SU-DHL-6 (cell line): Measurements from ENCODE around the gene MPZL1.

Experiments
- H2AFZ ChIP-seq: fragments of 200-600 bp; sonication (generic); 2 replicates; pipeline ENCODE4 v1.6.1; 2014; ENCODE audit warnings: low read depth, mild to moderate bottlenecking, moderate library complexity, mixed read lengths, antibody characterized with exemption, low read length; ENCODE audit not compliant: severe bottlenecking
- H3F3A ChIP-seq: fragments of 200-600 bp; shearing (Covaris generic); 2 replicates; pipeline ENCODE4 v1.6.0; 2016; ENCODE audit warnings: antibody characterized with exemption, mild to moderate bottlenecking; ENCODE audit not compliant: insufficient read depth
- H3K27ac ChIP-seq: fragments of 200-600 bp; sonication (generic); 2 replicates; pipeline ENCODE4 v1.5.1; 2016; ENCODE audit warnings: low read depth, mild to moderate bottlenecking, low read length, moderate library complexity, mixed read lengths
- H3K27me3 ChIP-seq: fragments of 200-600 bp; sonication (generic), shearing (Covaris generic); 2 replicates; pipeline ENCODE4 v1.6.0; 2014; ENCODE audit warnings: mild to moderate bottlenecking, low read length
- H3K36me3 ChIP-seq: fragments of 200-600 bp; sonication (generic); 2 replicates; pipeline ENCODE4 v1.6.1; 2014; ENCODE audit warnings: mild to moderate bottlenecking, low read length, mixed read lengths
- H3K4me2 ChIP-seq: fragments of 300-600, 200-600 bp; shearing (Covaris generic), sonication (generic); 2 replicates; pipeline ENCODE4 v1.6.0; 2014; ENCODE audit warnings: low read length, low read depth, mild to moderate bottlenecking; ENCODE audit not compliant: poor library complexity, severe bottlenecking
- H3K4me3 ChIP-seq: fragments of 200-600 bp; sonication (generic); 2 replicates; pipeline ENCODE4 v1.5.1; 2014; ENCODE audit warnings: antibody characterized with exemption, low read length, mild to moderate bottlenecking, mixed read lengths; ENCODE audit not compliant: insufficient read depth, poor library complexity, severe bottlenecking
- H3K79me2 ChIP-seq: fragments of 200-600 bp; sonication (generic); 2 replicates; pipeline ENCODE4 v1.6.1; 2014; ENCODE audit warnings: mild to moderate bottlenecking, low read length, moderate library complexity; ENCODE audit not compliant: insufficient read depth
- H3K9ac ChIP-seq: fragments of 200-600 bp; sonication (generic); 2 replicates; pipeline ENCODE4 v1.7.0; 2014; ENCODE audit warnings: mild to moderate bottlenecking, low read length
- H3K9me2 ChIP-seq: fragments of 200-600 bp; sonication (generic); replicated peaks from 2 replicates; pipeline ENCODE4 v1.6.1; 2014; ENCODE audit warnings: low read length; ENCODE audit not compliant: insufficient read depth
- H3K9me3 ChIP-seq: fragments of 200-600 bp; sonication (generic); 2 replicates; pipeline ENCODE4 v1.6.1; 2014; ENCODE audit warnings: low read length, mixed read lengths; ENCODE audit not compliant: insufficient read depth
- H4K20me1 ChIP-seq: fragments of 200-600 bp; sonication (generic); 2 replicates; pipeline ENCODE4 v1.6.1; 2014; ENCODE audit warnings: low read depth, mild to moderate bottlenecking, antibody characterized with exemption, low read length, moderate library complexity, mixed read lengths
- CTCF ChIP-seq: fragments of 200-600 bp; sonication (generic); IDR thresholded peaks from one replicate; pipeline ENCODE4 v1.5.1; 2017; ENCODE audit warnings: antibody characterized with exemption, mild to moderate bottlenecking, low read length, moderate library complexity; ENCODE audit not compliant: insufficient read depth, poor library complexity, severe bottlenecking
- EZH2phosphoT487 ChIP-seq: fragments of 200-600 bp; sonication (generic), shearing (Covaris generic); conservative IDR thresholded peaks from 2 replicates; pipeline ENCODE4 v1.6.1; 2018; ENCODE audit warnings: mild to moderate bottlenecking, antibody characterized with exemption, low read length, moderate library complexity, mixed read lengths

Gene MPZL1

GRCh38 chr1:167821969-167822685 lies 100.3 kb downstream of the MPZL1 start:
- Histone ChIP-seq H3K27me3 (no peaks in the 10 kb centered on the region), H3K36me3 (no peaks in the 10 kb centered on the region), H3K9ac (no peak overlapping the region), H3K9me2 (no peaks in the 10 kb centered on the region), H3K4me3 (no peak overlapping the region), H3K4me2 (no peak overlapping the region), H3K9me3 (no peaks in the 10 kb centered on the region), H3K27ac (no peak overlapping the region), H4K20me1 (no peaks in the 10 kb centered on the region), H3K79me2 (no peaks in the 10 kb centered on the region), H3F3A (no peaks in the 10 kb centered on the region), H2AFZ (no peak overlapping the region)
- TF ChIP-seq CTCF (no peak), EZH2phosphoT487 (no peak)

DNA sequence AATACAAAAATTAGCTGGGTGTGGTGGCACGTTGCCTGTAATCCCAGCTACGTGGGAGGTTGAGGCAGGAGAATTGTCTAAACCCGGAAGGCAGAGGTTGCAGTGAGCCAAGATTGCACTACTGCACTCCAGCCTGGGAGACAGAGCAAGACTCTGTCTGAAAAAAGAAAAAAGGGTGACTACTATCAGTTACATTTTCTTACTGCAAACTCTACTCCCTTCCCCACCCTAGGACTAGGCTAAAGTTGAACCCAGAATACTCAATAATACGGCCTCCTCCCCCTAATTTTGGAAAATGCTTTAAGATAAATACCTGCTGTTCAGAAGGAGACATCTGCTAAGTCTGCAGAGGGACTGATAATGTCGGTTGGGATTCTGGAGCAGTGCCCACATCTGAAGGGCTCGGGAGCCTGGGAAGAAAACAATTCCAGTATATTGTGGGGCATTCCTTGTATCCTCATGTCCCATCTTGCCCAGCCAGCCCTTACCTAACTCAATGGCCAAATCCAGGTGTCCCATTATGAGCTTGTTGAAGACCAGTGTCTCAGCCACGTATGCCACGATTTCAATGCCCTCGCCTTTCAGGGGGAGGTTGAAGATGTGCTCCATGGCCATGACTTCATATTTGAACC lies 102.5 kb downstream of the MPZL1 start:
- Histone ChIP-seq H3K4me3 (no peak overlapping the region), H3K9ac (no peak overlapping the region), H3K36me3 (no peaks in the 10 kb centered on the region), H3K4me2 (no peak overlapping the region), H3K27ac (no peak overlapping the region), H3K9me3 (no peaks in the 10 kb centered on the region), H3K9me2 (no peaks in the 10 kb centered on the region), H3K79me2 (no peaks in the 10 kb centered on the region), H3F3A (no peaks in the 10 kb centered on the region), H4K20me1 (no peaks in the 10 kb centered on the region), H3K27me3 (no peaks in the 10 kb centered on the region), H2AFZ (no peak overlapping the region)
- TF ChIP-seq CTCF: no peak
- TF ChIP-seq EZH2phosphoT487: no peak

- no peaks in the 10 kb centered on the region for H3K27me3 ChIP-seq
- no peak overlapping the region for H3K9ac ChIP-seq
- H3K79me2 ChIP-seq: no peaks in the 10 kb centered on the region
- no peak overlapping the region for H3K4me2 ChIP-seq
- no peak for TF ChIP-seq CTCF
- TF ChIP-seq EZH2phosphoT487: no peak
- H3K4me3 ChIP-seq: no peak overlapping the region
- no peak overlapping the region for H3K27ac ChIP-seq
- no peak overlapping the region for H2AFZ ChIP-seq
- H3K9me3 ChIP-seq: no peaks in the 10 kb centered on the region
- no peaks in the 10 kb centered on the region for H3F3A ChIP-seq
- H3K9me2 ChIP-seq: no peaks in the 10 kb centered on the region
- H4K20me1 ChIP-seq: no peaks in the 10 kb centered on the region
- no peaks in the 10 kb centered on the region for H3K36me3 ChIP-seq
Measured at GRCh38 chr1:167825419-167826079, 103.8 kb downstream of the MPZL1 start.
